Calu3 (cell line): ENCODE data around the gene RNF128. TPM values are rescaled to one million over a fixed set of nuclear protein-coding genes. Genes with fewer than 3 reads are reported as not detected.

Experiments used
- BruUV-seq: library from RNA; stranded (reverse); fragments of 400-500 nt; replicated peaks from 2 replicates; lab custom pipeline; 2021; lab: Mats Ljungman, UMichigan
- CTCF ChIA-PET: fragments of 300-600 bp; sonication (Branson Sonifier 250); formaldehyde crosslinking; loops from one replicate; lab custom pipeline; 2022; ENCODE audit warnings: antibody characterized with exemption; lab: Charles Lee
- DNase-seq: peaks from one replicate; pipeline ENCODE4 v3.0.0; 2022
- H3K27ac Mint-ChIP-seq: one replicate; pipeline ENCODE4 v1.8.0; 2022; ENCODE audit warnings: mixed read lengths; ENCODE audit not compliant: unreplicated experiment
- H3K27me3 Mint-ChIP-seq: one replicate; pipeline ENCODE4 v1.8.0; 2022; ENCODE audit warnings: mixed read lengths; ENCODE audit not compliant: unreplicated experiment
- H3K36me3 Mint-ChIP-seq: one replicate; pipeline ENCODE4 v1.8.0; 2022; ENCODE audit warnings: mild to moderate bottlenecking, moderate library complexity, mixed read lengths; ENCODE audit not compliant: insufficient read depth, unreplicated experiment
- H3K4me1 Mint-ChIP-seq: one replicate; pipeline ENCODE4 v1.8.0; 2022; ENCODE audit warnings: mild to moderate bottlenecking, low read depth, mixed read lengths; ENCODE audit not compliant: unreplicated experiment
- H3K4me3 Mint-ChIP-seq: one replicate; pipeline ENCODE4 v1.8.0; 2022; ENCODE audit warnings: mild to moderate bottlenecking, low read depth, moderate library complexity, mixed read lengths; ENCODE audit not compliant: unreplicated experiment
- H3K9me3 Mint-ChIP-seq: one replicate; pipeline ENCODE4 v1.8.0; 2022; ENCODE audit warnings: low read depth, mixed read lengths; ENCODE audit not compliant: unreplicated experiment
- intact Hi-C: fragments of 100-400 bp; cut with micrococcal nuclease; formaldehyde crosslinking; loops from one replicate; pipeline ENCODE4 v1.10.0; 2022; ENCODE audit not compliant: unreplicated experiment
- total RNA-seq: library from RNA; stranded (reverse); gene quantifications from 2 replicates; pipeline ENCODE4 v1.2.3, GENCODE V29; 2022
- TF ChIP-seq, protein P1 (sequence below): fragments of 200-600 bp; IDR thresholded peaks from one replicate; pipeline ENCODE4 v1.8.0; 2022; ENCODE audit warnings: antibody characterized with exemption; ENCODE audit not compliant: unreplicated experiment

The RNF128 gene
- total RNA-seq, 1 experiment from 2014 or later: 40.1 TPM

DNA sequence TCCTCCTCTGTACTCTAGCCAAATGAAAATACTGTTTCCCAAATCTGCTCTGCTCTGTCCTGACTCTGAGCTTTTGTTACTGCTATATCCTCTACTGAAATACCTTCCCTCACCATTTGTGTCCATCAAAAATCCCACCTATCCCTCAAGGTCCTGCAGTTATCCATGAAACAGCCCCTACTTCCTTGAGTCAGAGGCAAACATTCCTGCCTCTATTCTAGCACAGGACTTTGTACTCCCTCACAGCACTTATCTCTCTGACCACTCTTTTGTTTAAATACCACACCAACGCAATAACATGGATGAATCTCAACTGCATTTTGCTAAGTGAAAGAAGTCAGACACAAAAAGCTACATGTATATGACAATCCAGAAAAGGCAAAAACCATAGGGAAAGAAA, 10.5 kb upstream of the RNF128 start:
- no peaks in the 10 kb centered on the region for H3K9me3 Mint-ChIP-seq
- H3K4me1 Mint-ChIP-seq: peaks cover 38% of the 10 kb centered on the region
- no peak for DNase-seq
- H3K4me3 Mint-ChIP-seq: peak overlapping the region; percentile 31
- intact Hi-C loops: no loop called here
- H3K27me3 Mint-ChIP-seq: no peaks in the 10 kb centered on the region
- no TSS peak for BruUV-seq
- no peaks in the 10 kb centered on the region for H3K36me3 Mint-ChIP-seq
- TF ChIP-seq, protein P1, sequence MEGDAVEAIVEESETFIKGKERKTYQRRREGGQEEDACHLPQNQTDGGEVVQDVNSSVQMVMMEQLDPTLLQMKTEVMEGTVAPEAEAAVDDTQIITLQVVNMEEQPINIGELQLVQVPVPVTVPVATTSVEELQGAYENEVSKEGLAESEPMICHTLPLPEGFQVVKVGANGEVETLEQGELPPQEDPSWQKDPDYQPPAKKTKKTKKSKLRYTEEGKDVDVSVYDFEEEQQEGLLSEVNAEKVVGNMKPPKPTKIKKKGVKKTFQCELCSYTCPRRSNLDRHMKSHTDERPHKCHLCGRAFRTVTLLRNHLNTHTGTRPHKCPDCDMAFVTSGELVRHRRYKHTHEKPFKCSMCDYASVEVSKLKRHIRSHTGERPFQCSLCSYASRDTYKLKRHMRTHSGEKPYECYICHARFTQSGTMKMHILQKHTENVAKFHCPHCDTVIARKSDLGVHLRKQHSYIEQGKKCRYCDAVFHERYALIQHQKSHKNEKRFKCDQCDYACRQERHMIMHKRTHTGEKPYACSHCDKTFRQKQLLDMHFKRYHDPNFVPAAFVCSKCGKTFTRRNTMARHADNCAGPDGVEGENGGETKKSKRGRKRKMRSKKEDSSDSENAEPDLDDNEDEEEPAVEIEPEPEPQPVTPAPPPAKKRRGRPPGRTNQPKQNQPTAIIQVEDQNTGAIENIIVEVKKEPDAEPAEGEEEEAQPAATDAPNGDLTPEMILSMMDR: no peak
- H3K27ac Mint-ChIP-seq: peak overlapping the region; percentile 1
- CTCF ChIA-PET: interaction anchor here (1.4 kb wide), 1 partner anchor 86 kb away, joined by 3 read pairs; the partner anchor contains the start of gene TBC1D8B

DNA sequence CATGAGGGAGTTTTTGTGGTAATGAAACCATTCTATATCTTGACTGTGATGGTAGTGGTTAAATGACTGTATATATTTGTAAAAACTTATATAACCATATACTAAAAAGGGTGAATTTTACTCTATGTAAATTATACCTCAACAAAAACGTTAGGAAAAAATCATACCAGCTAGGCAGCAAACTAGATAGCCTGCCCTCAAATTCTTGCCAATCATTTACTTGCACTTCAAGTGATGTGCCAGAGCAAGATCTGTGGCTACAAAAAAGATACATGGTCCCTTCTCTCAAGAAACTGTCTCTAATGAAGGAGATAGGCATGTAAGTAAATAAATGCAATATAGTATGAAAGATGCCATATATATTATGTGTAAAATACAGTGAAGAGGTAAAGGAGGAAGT, 10.0 kb upstream of the RNF128 start:
- intact Hi-C loops: no loop called here

DNA sequence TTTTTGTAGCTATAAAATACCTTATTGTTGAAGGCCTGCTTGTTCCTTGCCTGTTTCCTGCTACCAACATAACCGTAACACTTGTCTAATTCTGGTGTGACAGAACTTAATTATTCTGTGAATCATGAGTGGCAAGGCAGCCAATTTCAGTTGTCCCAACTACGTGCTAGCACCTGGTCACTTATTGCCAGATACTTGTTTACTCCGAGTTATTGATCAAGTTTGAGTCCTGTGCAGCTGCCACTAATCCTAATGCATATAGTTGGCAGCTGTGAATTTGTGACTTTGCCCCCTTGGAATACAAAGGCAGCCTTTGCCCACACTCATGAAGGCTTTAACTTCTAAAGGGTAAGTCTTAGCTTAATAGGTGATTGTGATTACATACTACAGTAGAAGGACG, 7.8 kb upstream of the RNF128 start:
- TF ChIP-seq, protein P1: no peak
- Mint-ChIP-seq H3K4me1 (peaks cover 38% of the 10 kb centered on the region), H3K36me3 (no peaks in the 10 kb centered on the region), H3K27ac (peak overlapping the region; percentile 72), H3K27me3 (no peaks in the 10 kb centered on the region), H3K4me3 (peak overlapping the region; percentile 14), H3K9me3 (no peaks in the 10 kb centered on the region)
- peak; percentile 8 for DNase-seq
- no TSS peak for BruUV-seq
- CTCF ChIA-PET: interaction anchor here (0.7 to 0.8 kb wide), 3 partner anchors 9 to 12 kb away, joined by 3 read pairs; no protein-coding TSS in a partner anchor
- intact Hi-C loops: no loop called here

More for the DNA sequence above, 10.0 kb upstream of the RNF128 start:
- H3K4me1 Mint-ChIP-seq: peaks cover 38% of the 10 kb centered on the region
- CTCF ChIA-PET: interaction anchor here (1.4 kb wide), 1 partner anchor 86 kb away, joined by 3 read pairs; the partner anchor contains the start of gene TBC1D8B
- no TSS peak for BruUV-seq
- H3K36me3 Mint-ChIP-seq: no peaks in the 10 kb centered on the region
- H3K4me3 Mint-ChIP-seq: peak overlapping the region; percentile 31
- TF ChIP-seq, protein P1: no peak
- H3K27ac Mint-ChIP-seq: no peak overlapping the region
- H3K9me3 Mint-ChIP-seq: no peaks in the 10 kb centered on the region
- DNase-seq: no peak
- no peaks in the 10 kb centered on the region for H3K27me3 Mint-ChIP-seq

DNA sequence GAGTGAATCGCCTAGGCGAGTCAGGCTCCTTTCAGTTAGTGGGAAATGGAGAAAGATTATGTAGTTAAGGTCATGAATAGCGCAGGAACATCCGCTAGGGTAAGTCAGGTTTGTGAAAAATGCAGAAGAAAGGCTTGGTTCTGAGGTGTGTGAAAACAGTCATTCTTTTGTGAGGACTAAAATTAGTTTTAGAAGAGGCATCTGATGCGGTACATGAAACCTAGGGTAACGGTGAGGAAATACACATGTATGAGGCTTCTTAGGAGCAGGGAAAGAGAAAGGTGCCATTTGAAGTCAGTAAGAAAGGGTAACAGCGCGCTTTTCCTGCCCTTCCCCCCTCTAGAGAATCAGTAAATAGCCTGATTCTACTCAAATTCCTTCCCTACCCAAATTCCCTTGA, 570 bp upstream of the RNF128 start:
- no peak for DNase-seq
- BruUV-seq: no TSS peak
- TF ChIP-seq, protein P1: no peak
- Mint-ChIP-seq H3K4me3 (peak overlapping the region; percentile 91), H3K4me1 (no peaks in the 10 kb centered on the region), H3K27me3 (no peaks in the 10 kb centered on the region), H3K27ac (peak overlapping the region; percentile 80), H3K36me3 (peaks cover 30% of the 10 kb centered on the region), H3K9me3 (no peaks in the 10 kb centered on the region)
- CTCF ChIA-PET: no interaction called here
- intact Hi-C loops: no loop called here
